GM12873 (cell line): ENCODE measurements around the gene FXYD7.

ENCODE experiments used
- CTCF ChIP-seq: IDR thresholded peaks from 2 replicates; pipeline ENCODE4 v1.5.1; 2012; ENCODE audit warnings: low read depth, mild to moderate bottlenecking, moderate library complexity, low read length, control low read depth; ENCODE audit not compliant: insufficient read depth; ENCODE audit errors: missing control alignments

FXYD7 gene

GRCh38 chr19:35130761-35131720 is 12.0 kb upstream of the FXYD7 start:
- no peak for TF ChIP-seq CTCF

- TF ChIP-seq CTCF, result no peak
Measured at GRCh38 chr19:35132254-35132653, 10.8 kb upstream of the FXYD7 start.

GRCh38 chr19:35133826-35134225 is 9.2 kb upstream of the FXYD7 start:
- TF ChIP-seq CTCF, result no peak

- TF ChIP-seq CTCF, result no peak
Measured at GRCh38 chr19:35134601-35135242, 8.3 kb upstream of the FXYD7 start, which contains the start of gene LGI4. Gene LGI4 (minus strand): TSS chr19:35135059. CDS start chr19:35134680, 379 bp downstream.

GRCh38 chr19:35135389-35135909 is 7.6 kb upstream of the FXYD7 start:
- TF ChIP-seq CTCF, result peak; percentile 87

- no peak for TF ChIP-seq CTCF
Measured at GRCh38 chr19:35136231-35136630, 6.8 kb upstream of the FXYD7 start.
